GM12873 (cell line): ENCODE data around the gene PIK3R1.

Experiments used
- CTCF ChIP-seq: IDR thresholded peaks from 2 replicates; pipeline ENCODE4 v1.5.1; 2012; ENCODE audit warnings: low read depth, mild to moderate bottlenecking, moderate library complexity, low read length, control low read depth; ENCODE audit not compliant: insufficient read depth; ENCODE audit errors: missing control alignments

Gene PIK3R1

GRCh38 chr5:68227532-68228160, 12.1 kb downstream of the PIK3R1 start:
- no peak for TF ChIP-seq CTCF

- no peak for TF ChIP-seq CTCF
Measured at GRCh38 chr5:68229416-68229815, 13.9 kb downstream of the PIK3R1 start.

GRCh38 chr5:68230285-68230684, 14.7 kb downstream of the PIK3R1 start:
- no peak for TF ChIP-seq CTCF

- no peak for TF ChIP-seq CTCF
Measured at GRCh38 chr5:68231414-68232076, 16.0 kb downstream of the PIK3R1 start.

GRCh38 chr5:68232277-68232676, 16.7 kb downstream of the PIK3R1 start:
- no peak for TF ChIP-seq CTCF

- no peak for TF ChIP-seq CTCF
Measured at GRCh38 chr5:68233075-68233474, 17.5 kb downstream of the PIK3R1 start.

GRCh38 chr5:68237715-68238114, 22.2 kb downstream of the PIK3R1 start:
- no peak for TF ChIP-seq CTCF
